Liver (tissue), 9 donors: ENCODE data around the gene EGFR. TPM values are rescaled to one million over a fixed set of nuclear protein-coding genes. Genes with fewer than 3 reads are reported as not detected.

Experiments used
- DNase-seq: peaks from one replicate; pipeline ENCODE4 v3.0.0-alpha.2; 2017; ENCODE audit warnings: low spot score
- H3K27ac ChIP-seq, 2 donors: one replicate each; pipeline ENCODE4 v1.7.0; 2013; ENCODE audit warnings: inconsistent platforms in 2 of 2, low read length in 2 of 2, control low read depth in 1 of 2, low read depth in 1 of 2, mild to moderate bottlenecking in 1 of 2
- H3K27me3 ChIP-seq, 4 donors: one replicate each; pipeline versions ENCODE4 v1.6.1 to v1.7.0; 2013; ENCODE audit warnings: low read length in 3 of 4, inconsistent platforms in 1 of 4, mild to moderate bottlenecking in 1 of 4, moderate library complexity in 1 of 4; ENCODE audit not compliant: control insufficient read depth in 4 of 4, insufficient read depth in 4 of 4
- H3K36me3 ChIP-seq, 4 donors: one replicate each; pipeline versions ENCODE4 v1.6.1 to v1.7.0; 2013; ENCODE audit warnings: low read length in 3 of 4, mild to moderate bottlenecking in 3 of 4, low read depth in 1 of 4, moderate library complexity in 1 of 4; ENCODE audit not compliant: control insufficient read depth in 4 of 4, insufficient read depth in 3 of 4
- H3K4me1 ChIP-seq, 4 donors: one replicate each; pipeline versions ENCODE4 v1.6.1 to v1.7.0; 2013; ENCODE audit warnings: low read length in 3 of 4, mild to moderate bottlenecking in 3 of 4, moderate library complexity in 1 of 4; ENCODE audit not compliant: control insufficient read depth in 4 of 4, insufficient read depth in 4 of 4
- H3K4me3 ChIP-seq, 3 donors: one replicate each; pipeline versions ENCODE4 v1.6.1 to v1.7.0; 2013; ENCODE audit warnings: low read length in 3 of 3, control low read depth in 1 of 3, low read depth in 1 of 3, mild to moderate bottlenecking in 1 of 3
- H3K9ac ChIP-seq, 2 donors: one replicate each; pipeline ENCODE4 v1.7.0; 2013; ENCODE audit warnings: low read length in 2 of 2, mild to moderate bottlenecking in 2 of 2, moderate library complexity in 2 of 2, control low read depth in 1 of 2, low read depth in 1 of 2
- H3K9me3 ChIP-seq, 4 donors: one replicate each; pipeline versions ENCODE4 v1.6.1 to v1.7.0; 2013; ENCODE audit warnings: low read length in 3 of 4; ENCODE audit not compliant: control insufficient read depth in 4 of 4
- CTCF ChIP-seq: fragments of 150-350 bp; IDR thresholded peaks from 2 replicates; pipeline ENCODE4 v1.5.1; 2017; ENCODE audit warnings: improper control_type of control experiment, low read depth, low read length; ENCODE audit not compliant: missing input control
- HNF4A ChIP-seq, 2 donors: conservative IDR thresholded peaks; 2 replicates each; pipeline ENCODE4 v1.6.1; 2016; ENCODE audit warnings: antibody characterized with exemption in 2 of 2, mild to moderate bottlenecking in 2 of 2
- HNF4G ChIP-seq: IDR thresholded peaks from 2 replicates; pipeline ENCODE4 v1.6.1; 2016; ENCODE audit warnings: antibody characterized with exemption
- JUND ChIP-seq, 2 donors: IDR thresholded peaks; 2 replicates each; pipeline ENCODE4 v1.6.1; 2016; ENCODE audit warnings: antibody characterized with exemption in 2 of 2
- MAX ChIP-seq: IDR thresholded peaks from 2 replicates; pipeline ENCODE4 v1.6.1; 2016; ENCODE audit warnings: antibody characterized with exemption
- REST ChIP-seq: IDR thresholded peaks from 2 replicates; pipeline ENCODE4 v1.6.1; 2016; ENCODE audit warnings: antibody characterized with exemption, mild to moderate bottlenecking
- RXRA ChIP-seq, 2 donors: IDR thresholded peaks; 2 replicates each; pipeline ENCODE4 v1.6.1; 2017 to 2018; ENCODE audit warnings: antibody characterized with exemption in 2 of 2, mild to moderate bottlenecking in 1 of 2
- SP1 ChIP-seq: IDR thresholded peaks from 2 replicates; pipeline ENCODE4 v1.6.1; 2018; ENCODE audit warnings: antibody characterized with exemption, mild to moderate bottlenecking
- TAF1 ChIP-seq: conservative IDR thresholded peaks from 2 replicates; pipeline ENCODE4 v1.6.1; 2016; ENCODE audit warnings: antibody characterized with exemption, mild to moderate bottlenecking
- ZBTB33 ChIP-seq: IDR thresholded peaks from 2 replicates; pipeline ENCODE4 v1.6.1; 2016; ENCODE audit warnings: antibody characterized with exemption
- WGBS: extraction: QIAGEN DNeasy Blood & Tissue Kit; methylation state at CpG from one replicate; pipeline ENCODE4 v1.1.7; 2013; 5-methylcytosine and 5-hydroxymethylcytosine counted together
- polyA plus RNA-seq, 2 donors: library from polyadenylated mRNA; stranded (reverse) in 1 of 2; unstranded in 1 of 2; fragments of 200-250 nt in 1 of 2; fragments of >200 nt in 1 of 2; fragmentation: Nextera tagmentation in 1 of 2; extraction: Ambion mirVana in 1 of 2; gene quantifications; one replicate each; pipeline versions ENCODE4 v1.2.1 to v1.2.3, GENCODE V29; 2013 to 2015
- total RNA-seq, 2 donors: library from RNA; depleted of rRNA; stranded (reverse); fragments of >200 nt; gene quantifications; one replicate each; pipeline ENCODE4 v1.2.3, GENCODE V29; 2014
- donor health status: healthy.
- donor health status: healthy.
- donor health status: healthy.
- donor health status: healthy.
- donor health status: healthy.

The EGFR gene
- total and polyA plus RNA-seq, 4 donors, result 22.6 to 37.0 (median 27.7) TPM

GRCh38 chr7:55044371-55044717 lies 25.5 kb downstream of the EGFR start:
- no peak overlapping the region for H3K4me3 ChIP-seq
- peaks cover 12 to 73% (median 52%) of the 10 kb centered on the region in 4 donors for H3K4me1 ChIP-seq
- TF ChIP-seq HNF4G, result no peak
- no peak for TF ChIP-seq MAX
- no peak for TF ChIP-seq ZBTB33
- no peak for TF ChIP-seq CTCF
- H3K27ac ChIP-seq, result peak overlapping the region; percentile 64 to 81
- no peaks in the 10 kb centered on the region for H3K9me3 ChIP-seq
- H3K36me3 ChIP-seq, result peaks cover 0 to 4% (median 0%) of the 10 kb centered on the region in 4 donors
- no peak for DNase-seq
- H3K9ac ChIP-seq, result no peak overlapping the region
- H3K27me3 ChIP-seq, result no peaks in the 10 kb centered on the region
- WGBS, result 71% methylated on average over 6 of the region's 6 CpGs

- TF ChIP-seq JUND (IDR thresholded peaks at IDR 0.05) (no peak), REST (no peak), RXRA (IDR thresholded peaks at IDR 0.05) (no peak), HNF4G (no peak), SP1 (no peak), HNF4A (conservative IDR thresholded peaks at IDR 0.05) (peak in 1 of 2 donors; percentile 11), TAF1 (no peak)
These were observed 26.0 kb downstream of the EGFR start for GRCh38 chr7:55044791-55045190.

More at GRCh38 chr7:55044791-55045190, 26.0 kb downstream of the EGFR start:
- Histone ChIP-seq H3K4me3 (no peak overlapping the region), H3K27me3 (no peaks in the 10 kb centered on the region), H3K9ac (no peak overlapping the region), H3K27ac (peak overlapping the region; percentile 64 to 81), H3K36me3 (peaks cover 0 to 3% (median 0%) of the 10 kb centered on the region in 4 donors), H3K4me1 (peaks cover 12 to 76% (median 54%) of the 10 kb centered on the region in 4 donors), H3K9me3 (no peaks in the 10 kb centered on the region)
- WGBS, result 33% methylated on average over 5 of the region's 5 CpGs
- no peak for DNase-seq
